Activated naive CD4-positive, alpha-beta T cell treated with anti-CD3 and anti-CD28 coated beads, Interleukin-2, amount 10 ng/mL, durations not matched to agents 7 days and 5 days (primary cell): ENCODE measurements around the gene DLG2.
"Not testable (repeated sequence)": the region's sequence is repeated elsewhere in the genome, so short reads cannot be mapped to it uniquely, and the experiment has no call there.

Experiments used
- CTCF ChIA-PET: fragments of 350-600 bp; sonication (Branson Sonifier 250); formaldehyde crosslinking; loops from one replicate; lab custom pipeline; 2021; ENCODE audit warnings: antibody characterized with exemption; lab: Charles Lee
- DNase-seq: peaks from one replicate; pipeline ENCODE4 v3.0.0-alpha.2; 2020
- H3K27ac Mint-ChIP-seq: one replicate; pipeline ENCODE4 v1.8.0; 2021; ENCODE audit warnings: mild to moderate bottlenecking, moderate library complexity, mixed read lengths
- H3K27me3 Mint-ChIP-seq: one replicate; pipeline ENCODE4 v1.8.0; 2021; ENCODE audit warnings: mild to moderate bottlenecking, mixed read lengths
- H3K36me3 Mint-ChIP-seq: one replicate; pipeline ENCODE4 v1.8.0; 2021; ENCODE audit warnings: mixed read lengths
- H3K4me1 Mint-ChIP-seq: one replicate; pipeline ENCODE4 v1.8.0; 2021; ENCODE audit warnings: mixed read lengths
- H3K4me3 Mint-ChIP-seq: one replicate; pipeline ENCODE4 v1.8.0; 2021; ENCODE audit warnings: mild to moderate bottlenecking, moderate library complexity, mixed read lengths
- H3K9me3 Mint-ChIP-seq: one replicate; pipeline ENCODE4 v1.8.0; 2021; ENCODE audit warnings: mixed read lengths

Gene DLG2

GRCh38 chr11:85423316-85423715, 203.8 kb downstream of the DLG2 start:
- Mint-ChIP-seq H3K4me1 (no peaks in the 10 kb centered on the region), H3K9me3 (peaks cover 47% of the 10 kb centered on the region), H3K27ac (no peak overlapping the region), H3K4me3 (no peak overlapping the region), H3K27me3 (no peaks in the 10 kb centered on the region), H3K36me3 (no peaks in the 10 kb centered on the region)
- CTCF ChIA-PET = no interaction called here
- DNase-seq = no peak

- Mint-ChIP-seq H3K36me3 (no peaks in the 10 kb centered on the region), H3K27me3 (no peaks in the 10 kb centered on the region), H3K4me3 (no peak overlapping the region), H3K27ac (no peak overlapping the region), H3K9me3 (peaks cover 42% of the 10 kb centered on the region), H3K4me1 (no peaks in the 10 kb centered on the region)
- CTCF ChIA-PET = no interaction called here
- DNase-seq = no peak
Measured at GRCh38 chr11:85414175-85414574, 213.0 kb downstream of the DLG2 start.

GRCh38 chr11:85407648-85408047, 219.5 kb downstream of the DLG2 start:
- Mint-ChIP-seq H3K9me3 (peaks cover 15% of the 10 kb centered on the region), H3K27me3 (no peaks in the 10 kb centered on the region), H3K27ac (no peak overlapping the region), H3K36me3 (no peaks in the 10 kb centered on the region), H3K4me3 (no peak overlapping the region), H3K4me1 (no peaks in the 10 kb centered on the region)
- CTCF ChIA-PET = interaction anchor here (0.6 kb wide), 1 partner anchor 8 kb away, joined by 3 read pairs; no protein-coding TSS in a partner anchor
- DNase-seq = no peak

- Mint-ChIP-seq H3K27ac (no peak overlapping the region), H3K4me3 (no peak overlapping the region), H3K27me3 (no peaks in the 10 kb centered on the region), H3K36me3 (no peaks in the 10 kb centered on the region), H3K9me3 (peaks cover 18% of the 10 kb centered on the region), H3K4me1 (no peaks in the 10 kb centered on the region)
- no peak for DNase-seq
- CTCF ChIA-PET = no interaction called here
Measured at GRCh38 chr11:85406841-85407240, 220.3 kb downstream of the DLG2 start.

GRCh38 chr11:85406316-85406715, 220.8 kb downstream of the DLG2 start:
- Mint-ChIP-seq H3K27ac (no peak overlapping the region), H3K36me3 (no peaks in the 10 kb centered on the region), H3K27me3 (no peaks in the 10 kb centered on the region), H3K4me1 (no peaks in the 10 kb centered on the region), H3K4me3 (no peak overlapping the region), H3K9me3 (peaks cover 23% of the 10 kb centered on the region)
- CTCF ChIA-PET = no interaction called here
- DNase-seq = no peak

- H3K27ac Mint-ChIP-seq, H3K4me1 Mint-ChIP-seq, CTCF ChIA-PET, H3K4me3 Mint-ChIP-seq, H3K36me3 Mint-ChIP-seq, H3K27me3 Mint-ChIP-seq, DNase-seq: not testable (repeated sequence)
- peaks cover 35% of the 10 kb centered on the region for H3K9me3 Mint-ChIP-seq
Measured at GRCh38 chr11:85395515-85396055, 231.6 kb downstream of the DLG2 start.

GRCh38 chr11:85394283-85394682, 232.9 kb downstream of the DLG2 start:
- Mint-ChIP-seq H3K9me3 (peaks cover 37% of the 10 kb centered on the region), H3K27me3 (no peaks in the 10 kb centered on the region), H3K36me3 (no peaks in the 10 kb centered on the region), H3K4me1 (no peaks in the 10 kb centered on the region), H3K4me3 (no peak overlapping the region), H3K27ac (no peak overlapping the region)
- DNase-seq = no peak
- CTCF ChIA-PET = no interaction called here

- no peaks in the 10 kb centered on the region for H3K36me3 Mint-ChIP-seq
- peaks cover 25% of the 10 kb centered on the region for H3K9me3 Mint-ChIP-seq
- H3K27ac Mint-ChIP-seq = no peak overlapping the region
- no peak for DNase-seq
- no peaks in the 10 kb centered on the region for H3K4me1 Mint-ChIP-seq
- CTCF ChIA-PET = no interaction called here
- H3K4me3 Mint-ChIP-seq = no peak overlapping the region
- no peaks in the 10 kb centered on the region for H3K27me3 Mint-ChIP-seq
Measured at GRCh38 chr11:85391141-85391540, 236.0 kb downstream of the DLG2 start.

- no peak overlapping the region for H3K4me3 Mint-ChIP-seq
- H3K9me3 Mint-ChIP-seq = peaks cover 30% of the 10 kb centered on the region
- CTCF ChIA-PET = no interaction called here
- DNase-seq = no peak
- H3K36me3 Mint-ChIP-seq = no peaks in the 10 kb centered on the region
- H3K4me1 Mint-ChIP-seq = no peaks in the 10 kb centered on the region
- no peak overlapping the region for H3K27ac Mint-ChIP-seq
- no peaks in the 10 kb centered on the region for H3K27me3 Mint-ChIP-seq
Measured at GRCh38 chr11:85385547-85385946, 241.6 kb downstream of the DLG2 start.

- H3K9me3 Mint-ChIP-seq = peaks cover 32% of the 10 kb centered on the region
- CTCF ChIA-PET = no interaction called here
Measured at GRCh38 chr11:85385111-85385510, 242.0 kb downstream of the DLG2 start.

GRCh38 chr11:85379066-85379465, 248.1 kb downstream of the DLG2 start:
- Mint-ChIP-seq H3K27ac (no peak overlapping the region), H3K27me3 (no peaks in the 10 kb centered on the region), H3K9me3 (peaks cover 18% of the 10 kb centered on the region), H3K4me1 (no peaks in the 10 kb centered on the region), H3K36me3 (no peaks in the 10 kb centered on the region), H3K4me3 (no peak overlapping the region)
- CTCF ChIA-PET = no interaction called here
- no peak for DNase-seq

More at GRCh38 chr11:85385111-85385510, 242.0 kb downstream of the DLG2 start:
- Mint-ChIP-seq H3K27me3 (no peaks in the 10 kb centered on the region), H3K4me1 (no peaks in the 10 kb centered on the region), H3K36me3 (no peaks in the 10 kb centered on the region), H3K27ac (no peak overlapping the region), H3K4me3 (no peak overlapping the region)
- DNase-seq = no peak

- no peaks in the 10 kb centered on the region for H3K4me1 Mint-ChIP-seq
- no peaks in the 10 kb centered on the region for H3K36me3 Mint-ChIP-seq
- DNase-seq = no peak
- H3K27me3 Mint-ChIP-seq = no peaks in the 10 kb centered on the region
- peaks cover 20% of the 10 kb centered on the region for H3K9me3 Mint-ChIP-seq
- no peak overlapping the region for H3K27ac Mint-ChIP-seq
- CTCF ChIA-PET = interaction anchor here (0.8 kb wide), 1 partner anchor 43 kb away, joined by 3 read pairs; no protein-coding TSS in a partner anchor
- no peak overlapping the region for H3K4me3 Mint-ChIP-seq
Measured at GRCh38 chr11:85377901-85378300, 249.2 kb downstream of the DLG2 start.

GRCh38 chr11:85359859-85360258, 267.3 kb downstream of the DLG2 start:
- no peak for DNase-seq
- Mint-ChIP-seq H3K27me3 (no peaks in the 10 kb centered on the region), H3K4me1 (no peaks in the 10 kb centered on the region), H3K36me3 (no peaks in the 10 kb centered on the region), H3K9me3 (peaks cover 8% of the 10 kb centered on the region), H3K4me3 (no peak overlapping the region), H3K27ac (no peak overlapping the region)
- CTCF ChIA-PET = no interaction called here

GRCh38 chr11:85355921-85356320, 271.2 kb downstream of the DLG2 start:
- Mint-ChIP-seq H3K9me3 (peaks cover 7% of the 10 kb centered on the region), H3K4me3 (no peak overlapping the region), H3K4me1 (no peaks in the 10 kb centered on the region), H3K27me3 (no peaks in the 10 kb centered on the region), H3K36me3 (no peaks in the 10 kb centered on the region), H3K27ac (no peak overlapping the region)
- CTCF ChIA-PET = interaction anchor here (0.6 kb wide), 1 partner anchor 760 kb away, joined by 3 read pairs; no protein-coding TSS in a partner anchor
- no peak for DNase-seq

- H3K27me3 Mint-ChIP-seq, CTCF ChIA-PET, DNase-seq, H3K36me3 Mint-ChIP-seq, H3K27ac Mint-ChIP-seq, H3K4me3 Mint-ChIP-seq, H3K4me1 Mint-ChIP-seq: not testable (repeated sequence)
- peaks cover 36% of the 10 kb centered on the region for H3K9me3 Mint-ChIP-seq
Measured at GRCh38 chr11:85349539-85349938, 277.6 kb downstream of the DLG2 start.
